AG09319 (cell line): ENCODE measurements around the gene TCP11L2.

Experiments
- DNase-seq: peaks from one replicate; pipeline ENCODE4 v3.0.0-alpha.2; 2010; ENCODE audit warnings: low read depth; ENCODE audit errors: extremely low read depth
- TF ChIP-seq, protein P1 (sequence below): IDR thresholded peaks from 2 replicates; pipeline ENCODE4 v1.5.1; 2011; ENCODE audit warnings: low read depth, mild to moderate bottlenecking, inconsistent platforms, low read length, moderate library complexity

TCP11L2 gene

DNA sequence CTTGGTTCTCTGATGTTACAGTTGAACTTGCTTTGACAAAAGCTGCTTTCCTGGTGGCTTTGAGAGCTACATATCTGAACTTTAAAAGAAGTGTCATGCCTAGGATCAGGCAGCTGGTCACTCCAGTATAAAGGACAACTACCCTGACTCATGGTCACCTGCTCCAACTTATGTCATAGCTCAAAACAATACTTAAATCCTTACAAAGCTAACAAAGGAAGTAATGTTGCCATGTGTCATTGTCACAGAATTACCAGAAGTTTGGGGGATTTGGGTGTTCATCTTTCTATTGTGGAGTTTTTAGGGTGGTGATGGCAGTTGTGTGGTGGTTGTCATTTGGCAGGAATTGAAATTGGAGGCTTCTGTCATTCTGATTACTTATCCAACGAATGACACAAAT lies 1.8 kb upstream of the TCP11L2 start:
- DNase-seq: no peak
- TF ChIP-seq, protein P1, sequence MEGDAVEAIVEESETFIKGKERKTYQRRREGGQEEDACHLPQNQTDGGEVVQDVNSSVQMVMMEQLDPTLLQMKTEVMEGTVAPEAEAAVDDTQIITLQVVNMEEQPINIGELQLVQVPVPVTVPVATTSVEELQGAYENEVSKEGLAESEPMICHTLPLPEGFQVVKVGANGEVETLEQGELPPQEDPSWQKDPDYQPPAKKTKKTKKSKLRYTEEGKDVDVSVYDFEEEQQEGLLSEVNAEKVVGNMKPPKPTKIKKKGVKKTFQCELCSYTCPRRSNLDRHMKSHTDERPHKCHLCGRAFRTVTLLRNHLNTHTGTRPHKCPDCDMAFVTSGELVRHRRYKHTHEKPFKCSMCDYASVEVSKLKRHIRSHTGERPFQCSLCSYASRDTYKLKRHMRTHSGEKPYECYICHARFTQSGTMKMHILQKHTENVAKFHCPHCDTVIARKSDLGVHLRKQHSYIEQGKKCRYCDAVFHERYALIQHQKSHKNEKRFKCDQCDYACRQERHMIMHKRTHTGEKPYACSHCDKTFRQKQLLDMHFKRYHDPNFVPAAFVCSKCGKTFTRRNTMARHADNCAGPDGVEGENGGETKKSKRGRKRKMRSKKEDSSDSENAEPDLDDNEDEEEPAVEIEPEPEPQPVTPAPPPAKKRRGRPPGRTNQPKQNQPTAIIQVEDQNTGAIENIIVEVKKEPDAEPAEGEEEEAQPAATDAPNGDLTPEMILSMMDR: no peak

DNA sequence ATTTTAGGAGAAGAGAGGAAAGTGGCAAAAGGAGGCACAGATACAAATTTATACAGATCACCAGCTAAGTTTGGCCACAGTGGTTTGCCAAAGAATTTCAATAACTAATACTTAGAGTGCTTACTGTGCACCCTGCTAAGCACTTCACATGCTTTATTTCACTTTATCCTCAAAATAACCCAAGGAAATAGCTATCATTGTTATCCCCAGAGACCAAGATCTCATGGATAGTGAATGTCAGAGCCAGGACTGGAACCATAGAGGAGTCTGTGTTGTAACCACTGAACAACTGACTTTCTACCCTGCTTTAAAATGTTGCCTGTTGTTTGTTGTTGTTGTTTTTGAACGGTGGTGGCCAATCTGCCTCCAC lies 1.3 kb upstream of the TCP11L2 start:
- TF ChIP-seq, protein P1: no peak
- DNase-seq: no peak

DNA sequence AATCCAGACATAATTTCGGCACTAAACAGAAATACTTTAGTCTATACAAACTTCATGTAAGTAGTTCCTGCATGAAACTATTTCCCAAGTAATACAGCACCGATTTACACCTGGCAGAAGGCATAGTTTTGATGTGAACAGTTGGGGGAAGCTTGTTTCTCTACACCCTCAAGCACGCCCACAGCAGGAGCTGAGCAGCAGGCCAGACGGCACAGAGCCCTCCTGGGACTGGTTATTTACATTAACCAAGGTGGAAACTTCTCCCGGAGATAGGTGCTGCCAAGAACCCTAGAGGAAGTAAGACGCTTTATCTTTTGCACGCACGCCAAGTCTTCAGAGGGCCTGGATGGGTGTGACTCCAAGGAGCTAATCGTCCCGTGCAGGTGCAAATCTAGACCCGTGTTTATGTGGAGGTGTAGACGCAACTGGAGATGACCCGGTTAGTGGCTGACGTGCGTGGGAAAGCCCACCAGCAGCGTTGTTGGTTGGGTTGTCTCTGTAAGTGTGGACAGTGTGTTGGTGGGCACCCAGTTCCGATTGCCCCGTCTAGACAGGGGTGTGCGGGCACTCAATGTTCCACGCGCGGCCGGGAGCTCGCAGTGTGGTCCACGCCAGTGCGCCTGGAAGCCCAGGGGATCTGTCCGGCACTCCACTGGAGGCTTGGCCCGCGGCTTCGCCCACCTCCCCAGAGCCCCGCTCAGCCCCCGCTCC lies 767 bp upstream of the TCP11L2 start:
- no peak for DNase-seq
- TF ChIP-seq, protein P1: no peak

DNA sequence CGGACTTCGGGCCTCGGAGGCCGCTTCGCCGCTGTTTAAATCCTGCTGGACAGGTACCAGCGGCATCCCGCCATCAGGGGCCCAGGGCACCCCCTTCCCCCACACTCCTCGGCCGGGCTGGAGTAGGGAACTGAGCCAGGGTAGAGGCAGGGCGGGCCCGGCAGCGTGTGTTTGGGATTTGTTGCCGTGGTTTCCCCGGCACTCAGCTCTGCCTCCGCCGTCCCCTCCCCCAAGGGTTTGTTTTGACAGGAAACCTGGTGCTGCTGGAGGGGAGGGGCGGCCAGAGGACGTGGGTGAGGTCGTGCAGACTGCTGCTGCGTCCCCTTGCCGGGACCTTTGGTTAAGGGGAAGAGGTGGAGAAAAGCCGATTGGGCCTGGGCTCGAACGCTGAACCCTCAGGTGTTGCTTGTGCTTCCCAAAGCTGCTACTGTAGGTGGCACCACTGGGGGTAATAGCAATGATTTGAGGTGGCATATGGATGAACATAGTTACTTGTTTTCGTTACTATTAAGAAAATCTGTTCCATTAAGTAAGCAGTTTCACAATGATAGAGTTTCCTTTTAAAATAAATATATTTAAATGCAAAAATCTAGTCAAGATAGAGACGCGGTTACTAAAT lies 778 bp downstream of the TCP11L2 start:
- TF ChIP-seq, protein P1: peak; percentile 2
- DNase-seq: peak; percentile 66

DNA sequence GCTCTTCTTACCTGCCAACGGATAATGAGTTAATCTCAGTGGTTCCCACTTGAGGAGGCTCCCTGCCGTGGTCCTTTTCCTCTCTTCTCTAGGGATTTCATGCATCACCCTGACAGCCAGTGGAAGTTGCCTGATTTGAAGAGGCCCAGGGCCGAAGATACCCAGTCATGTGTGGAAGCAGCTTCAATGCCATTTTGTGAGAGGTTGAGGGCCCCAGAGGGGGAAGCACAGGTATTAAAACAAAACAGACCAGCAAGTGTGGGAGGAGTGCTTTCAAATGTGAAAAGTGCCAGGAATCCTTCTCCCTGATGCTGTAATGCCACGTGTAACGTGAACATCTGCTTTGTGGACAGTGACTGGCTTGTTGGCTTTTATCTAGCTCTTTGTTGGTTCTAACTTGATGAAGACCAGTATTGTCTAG lies 1.5 kb downstream of the TCP11L2 start:
- TF ChIP-seq, protein P1: no peak
- no peak for DNase-seq

DNA sequence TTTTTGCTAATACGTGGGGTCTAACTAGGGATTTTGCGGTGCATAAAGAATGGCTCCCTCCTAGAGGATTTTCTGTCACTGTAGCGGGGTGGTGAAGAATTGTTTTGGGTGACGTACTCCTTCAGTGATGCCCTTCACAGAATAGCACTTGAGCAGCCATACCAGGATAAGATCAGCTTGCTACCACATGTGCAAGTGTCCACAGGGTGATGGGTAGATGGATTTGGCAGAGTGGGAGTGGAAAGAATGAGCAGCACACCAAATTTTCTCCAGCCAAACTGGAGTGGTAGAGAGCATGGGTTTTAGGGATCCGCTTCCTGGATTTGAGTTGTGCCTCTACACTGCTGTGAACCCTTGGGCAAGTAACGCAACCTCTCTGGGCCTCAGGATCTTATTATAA lies 2.3 kb downstream of the TCP11L2 start:
- TF ChIP-seq, protein P1: no peak
- no peak for DNase-seq

DNA sequence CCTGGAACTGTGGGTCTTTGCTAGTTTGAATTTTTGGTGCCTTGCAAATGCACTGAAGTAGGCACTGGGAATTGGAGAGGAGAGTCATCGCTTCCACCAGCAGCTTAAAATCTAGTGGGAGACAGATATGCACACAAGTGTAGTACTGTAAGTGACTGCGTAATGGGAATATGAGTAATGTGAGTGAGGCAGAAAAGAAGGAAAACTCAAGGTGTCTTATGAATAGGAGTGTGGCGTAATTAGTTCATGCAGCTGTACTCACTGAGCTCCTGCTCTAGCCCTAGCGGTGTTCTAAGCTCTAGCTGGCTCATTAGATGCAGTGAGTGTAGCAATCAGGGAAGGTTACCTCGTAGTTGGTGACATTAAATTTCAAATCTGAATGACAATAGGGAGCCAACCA lies 2.8 kb downstream of the TCP11L2 start:
- TF ChIP-seq, protein P1: no peak

More for the DNA sequence above, 2.8 kb downstream of the TCP11L2 start:
- DNase-seq: no peak
